CD4-positive, alpha-beta memory T cell (primary cell): ENCODE data around the gene ACAP2. TPM values are rescaled to one million over a fixed set of nuclear protein-coding genes. Genes with fewer than 3 reads are reported as not detected.

Experiments
- CTCF ChIA-PET: fragments of 350-600 bp; sonication (Branson Sonifier 250); formaldehyde crosslinking; loops from one replicate; lab custom pipeline; 2021; ENCODE audit warnings: inconsistent platforms; ENCODE audit not compliant: partially characterized antibody; lab: Charles Lee
- POLR2A ChIA-PET: fragments of 350-600 bp; sonication (Branson Sonifier 250); formaldehyde crosslinking; loops from one replicate; lab custom pipeline; 2021; ENCODE audit not compliant: partially characterized antibody; lab: Charles Lee
- DNase-seq, 5 donors: peaks; one replicate each; pipeline versions ENCODE4 v3.0.0 to v3.0.0-alpha.2; 2020 to 2022; ENCODE audit warnings: mixed read lengths in 1 of 5
- H3K27ac ChIP-seq: one replicate; pipeline ENCODE4 v1.7.0; 2013; ENCODE audit warnings: low read depth, low read length
- H3K27me3 ChIP-seq: 2 replicates; pipeline ENCODE4 v1.7.0; 2013; ENCODE audit warnings: mild to moderate bottlenecking, low read length, moderate library complexity; ENCODE audit not compliant: insufficient read depth
- H3K36me3 ChIP-seq: 2 replicates; pipeline ENCODE4 v1.7.0; 2013; ENCODE audit warnings: mild to moderate bottlenecking, low read length, moderate library complexity; ENCODE audit not compliant: insufficient read depth
- H3K4me1 ChIP-seq: 2 replicates; pipeline ENCODE4 v1.7.0; 2013; ENCODE audit warnings: mild to moderate bottlenecking, low read length, moderate library complexity; ENCODE audit not compliant: insufficient read depth
- H3K4me3 ChIP-seq, 2 donors: one replicate each; pipeline ENCODE4 v1.7.0; 2013; ENCODE audit warnings: low read length in 2 of 2, mild to moderate bottlenecking in 1 of 2
- H3K9me3 ChIP-seq, 2 donors: one replicate each; pipeline ENCODE4 v1.7.0; 2013; ENCODE audit warnings: low read length in 2 of 2, control low read depth in 1 of 2; ENCODE audit not compliant: control insufficient read depth in 1 of 2
- H3K27ac Mint-ChIP-seq, 7 donors: one replicate each; pipeline ENCODE4 v1.8.0; 2020 to 2021; ENCODE audit warnings: mixed read lengths in 7 of 7, mild to moderate bottlenecking in 6 of 7, inconsistent platforms in 3 of 7, moderate library complexity in 3 of 7
- H3K27me3 Mint-ChIP-seq, 2 donors: one replicate each; pipeline ENCODE4 v1.8.0; 2020 to 2021; ENCODE audit warnings: mixed read lengths in 2 of 2
- H3K36me3 Mint-ChIP-seq, 2 donors: one replicate each; pipeline ENCODE4 v1.8.0; 2020 to 2021; ENCODE audit warnings: mixed read lengths in 2 of 2, inconsistent platforms in 1 of 2, mild to moderate bottlenecking in 1 of 2
- H3K4me1 Mint-ChIP-seq, 4 donors: one replicate each; pipeline ENCODE4 v1.8.0; 2020 to 2021; ENCODE audit warnings: mixed read lengths in 4 of 4, mild to moderate bottlenecking in 1 of 4
- H3K4me3 Mint-ChIP-seq, 8 donors: one replicate each; pipeline ENCODE4 v1.8.0; 2020 to 2021; ENCODE audit warnings: mixed read lengths in 8 of 8, mild to moderate bottlenecking in 7 of 8, moderate library complexity in 6 of 8, inconsistent platforms in 3 of 8
- H3K9me3 Mint-ChIP-seq, 8 donors: one replicate each; pipeline ENCODE4 v1.8.0; 2020 to 2021; ENCODE audit warnings: mixed read lengths in 8 of 8, mild to moderate bottlenecking in 5 of 8, inconsistent platforms in 3 of 8, moderate library complexity in 1 of 8
- intact Hi-C: fragments of 100-400 bp; cut with micrococcal nuclease; formaldehyde crosslinking; loops from one replicate; pipeline ENCODE4 v1.15.1; 2023
- polyA plus RNA-seq, 2 donors: library from polyadenylated mRNA; unstranded; fragments of 300-500 nt; fragmentation: Illumina TruSeq; gene quantifications; one replicate each; pipeline ENCODE4 v1.2.3, GENCODE V29; 2021
- total RNA-seq, 2 experiments: library from RNA; stranded (reverse); gene quantifications; one replicate each; pipeline ENCODE4 v1.2.3, GENCODE V29; 2021

ACAP2 gene
- total and polyA plus RNA-seq, 4 experiments from 2014 or later: 40.9 to 73.5 (median 63.1) TPM

DNA sequence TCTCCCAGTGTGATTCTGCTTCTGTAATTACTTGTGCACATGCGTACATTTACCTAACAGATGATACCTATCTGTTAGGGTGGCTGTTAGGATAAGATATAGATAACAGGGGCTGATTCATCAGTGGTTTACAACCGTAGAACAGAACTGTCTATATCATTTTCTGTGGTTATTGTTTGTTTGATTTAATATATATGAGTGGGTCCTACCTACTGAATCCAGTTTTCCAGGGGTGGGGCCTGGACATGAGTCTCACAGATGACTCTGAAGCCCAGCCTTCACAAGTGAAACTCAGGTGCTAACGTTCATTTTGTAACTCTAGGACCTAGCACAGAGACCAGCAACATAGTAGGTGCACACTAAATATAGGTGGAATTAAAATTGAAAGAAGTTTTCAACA lies 10.4 kb upstream of the ACAP2 start:
- DNase-seq: no peak
- Mint-ChIP-seq H3K27me3 (peaks cover 0 to 3% of the 10 kb centered on the region in 2 donors), H3K36me3 (peaks cover 0 to 4% of the 10 kb centered on the region in 2 donors), H3K9me3 (peaks cover 0 to 7% (median under 1%) of the 10 kb centered on the region in 8 donors), H3K4me1 (peaks cover 7 to 17% (median 11%) of the 10 kb centered on the region in 4 donors), H3K4me3 (no peak overlapping the region), H3K27ac (no peak overlapping the region)
- ChIA-PET POLR2A (no interaction called here), CTCF (no interaction called here)
- Histone ChIP-seq H3K9me3 (no peaks in the 10 kb centered on the region), H3K4me3 (no peak overlapping the region), H3K36me3 (no peaks in the 10 kb centered on the region), H3K27me3 (no peaks in the 10 kb centered on the region), H3K4me1 (peaks cover 4% of the 10 kb centered on the region), H3K27ac (no peak overlapping the region)
- intact Hi-C loops: no loop called here

DNA sequence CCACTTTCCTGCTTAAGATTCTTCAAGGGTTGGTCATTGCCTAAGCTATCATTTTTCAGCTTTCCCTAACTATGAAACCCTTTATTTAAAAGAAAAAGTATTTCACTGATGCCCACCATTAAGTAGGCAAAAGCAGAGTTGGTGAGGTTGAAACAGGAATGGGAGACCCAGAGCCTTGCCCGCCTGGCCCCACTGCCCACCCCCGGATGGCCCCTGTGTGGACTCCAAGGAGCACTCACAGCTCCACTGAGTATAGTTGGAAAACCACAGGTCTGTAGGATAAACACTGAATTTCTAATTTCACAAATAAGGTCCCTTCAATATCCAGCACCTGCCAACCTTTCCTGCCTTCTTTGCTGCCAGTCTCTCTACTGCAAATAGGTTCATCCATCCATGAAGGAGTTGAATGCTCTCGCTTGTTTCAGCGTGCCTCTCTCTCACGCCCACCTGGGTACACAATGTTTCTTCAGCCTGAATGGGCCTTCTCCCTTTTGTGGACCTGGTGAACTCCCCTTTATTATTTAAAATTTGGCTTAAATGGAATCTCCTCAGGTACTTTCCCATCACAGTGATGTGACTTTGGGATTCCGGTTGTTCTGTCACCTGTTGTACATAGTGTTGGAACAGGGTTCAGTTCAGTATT lies 8.7 kb upstream of the ACAP2 start:
- Mint-ChIP-seq H3K4me3 (no peak overlapping the region), H3K4me1 (peaks cover 5 to 13% (median 8%) of the 10 kb centered on the region in 4 donors), H3K27ac (no peak overlapping the region), H3K9me3 (peaks cover 0 to 7% (median under 1%) of the 10 kb centered on the region in 8 donors), H3K27me3 (peaks cover 0 to 3% of the 10 kb centered on the region in 2 donors), H3K36me3 (peaks cover 0 to 4% of the 10 kb centered on the region in 2 donors)
- no peak for DNase-seq
- Histone ChIP-seq H3K4me3 (no peak overlapping the region), H3K27ac (no peak overlapping the region), H3K9me3 (no peaks in the 10 kb centered on the region), H3K27me3 (no peaks in the 10 kb centered on the region), H3K36me3 (no peaks in the 10 kb centered on the region), H3K4me1 (no peaks in the 10 kb centered on the region)
- ChIA-PET CTCF (no interaction called here), POLR2A (interaction anchor here (1.0 kb wide), 1 partner anchor 10 kb away, joined by 3 read pairs; no protein-coding TSS in a partner anchor)
- intact Hi-C loops: no loop called here

DNA sequence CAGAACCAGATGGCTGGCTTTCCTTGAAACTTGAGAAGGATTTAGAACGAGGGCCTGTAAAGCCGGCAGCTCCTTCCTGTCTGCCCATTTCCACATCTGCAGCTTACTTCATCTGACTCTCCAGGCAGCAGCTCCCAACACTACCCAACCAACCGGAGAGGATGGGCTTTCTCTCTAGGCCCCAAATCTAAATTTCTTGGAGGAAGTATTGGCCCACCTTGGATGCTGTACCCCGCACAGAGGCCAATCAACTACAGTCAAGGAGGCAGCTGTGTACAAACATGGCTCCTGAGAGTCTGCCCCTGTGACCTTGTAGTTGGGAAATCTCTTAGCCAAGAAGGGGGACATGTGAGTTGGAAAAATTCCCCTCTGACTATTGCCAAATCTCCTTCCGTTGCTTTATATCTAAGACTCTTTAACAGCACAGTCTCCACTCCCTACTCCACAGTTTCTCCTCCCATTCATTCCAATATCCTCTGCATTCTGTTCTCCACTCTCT lies 8.0 kb upstream of the ACAP2 start:
- H3K27ac ChIP-seq: no peak overlapping the region
- Mint-ChIP-seq H3K4me3 (no peak overlapping the region), H3K4me1 (peaks cover 5 to 20% (median 8%) of the 10 kb centered on the region in 4 donors), H3K9me3 (peaks cover 0 to 7% (median under 1%) of the 10 kb centered on the region in 8 donors), H3K36me3 (peaks cover 0 to 4% of the 10 kb centered on the region in 2 donors), H3K27ac (no peak overlapping the region), H3K27me3 (peaks cover 0 to 3% of the 10 kb centered on the region in 2 donors)
- DNase-seq: no peak
- H3K9me3 ChIP-seq: no peaks in the 10 kb centered on the region
- H3K27me3 ChIP-seq: no peaks in the 10 kb centered on the region
- ChIA-PET CTCF (no interaction called here), POLR2A (interaction anchor here (0.6 kb wide), 1 partner anchor 34 kb away, joined by 5 read pairs; no protein-coding TSS in a partner anchor)
- intact Hi-C loops: no loop called here
- no peaks in the 10 kb centered on the region for H3K4me1 ChIP-seq
- H3K4me3 ChIP-seq: no peak overlapping the region
- H3K36me3 ChIP-seq: no peaks in the 10 kb centered on the region

DNA sequence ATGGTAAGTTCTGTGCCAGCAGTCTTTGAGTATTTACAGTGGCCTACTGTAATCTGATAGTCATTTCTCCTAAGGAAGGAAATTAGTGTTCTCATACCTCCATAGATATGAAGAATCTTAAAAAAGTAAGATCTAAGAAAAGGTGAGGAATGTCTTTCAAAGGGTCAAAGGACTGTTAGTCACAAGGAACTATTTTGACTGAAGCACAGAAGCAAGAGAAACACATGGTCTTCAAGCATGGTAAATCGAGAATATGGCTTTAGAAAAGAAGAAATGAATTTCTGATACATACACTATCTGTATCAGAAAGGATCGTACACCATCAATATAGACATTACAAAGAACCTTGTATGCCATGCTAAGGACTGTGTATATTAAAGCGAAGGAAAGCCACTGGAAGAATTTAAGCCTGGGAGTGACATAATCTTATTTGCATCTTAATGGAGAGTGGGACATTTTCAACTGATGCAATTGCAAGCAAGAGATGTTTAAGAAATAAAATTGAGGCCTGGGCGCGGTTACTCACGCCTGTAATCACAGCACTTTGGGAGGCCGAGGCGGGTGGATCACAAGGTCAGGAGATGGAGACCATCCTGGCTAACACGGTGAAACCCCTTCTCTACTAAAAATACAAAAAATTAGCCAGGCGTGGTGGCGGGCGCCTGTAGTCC lies 5.5 kb upstream of the ACAP2 start:
- no peaks in the 10 kb centered on the region for H3K36me3 Mint-ChIP-seq
- POLR2A ChIA-PET: no interaction called here
- Histone ChIP-seq H3K27me3 (no peaks in the 10 kb centered on the region), H3K9me3 (no peaks in the 10 kb centered on the region), H3K4me3 (no peak overlapping the region), H3K36me3 (no peaks in the 10 kb centered on the region), H3K4me1 (peaks cover 12% of the 10 kb centered on the region), H3K27ac (no peak overlapping the region)
- intact Hi-C loops: no loop called here
- no peak overlapping the region for H3K4me3 Mint-ChIP-seq
- no peaks in the 10 kb centered on the region for H3K27me3 Mint-ChIP-seq
- no peak overlapping the region for H3K27ac Mint-ChIP-seq
- no peaks in the 10 kb centered on the region for H3K9me3 Mint-ChIP-seq
- H3K4me1 Mint-ChIP-seq: peaks cover 16 to 28% (median 21%) of the 10 kb centered on the region in 4 donors
- CTCF ChIA-PET: no interaction called here
- DNase-seq: no peak

DNA sequence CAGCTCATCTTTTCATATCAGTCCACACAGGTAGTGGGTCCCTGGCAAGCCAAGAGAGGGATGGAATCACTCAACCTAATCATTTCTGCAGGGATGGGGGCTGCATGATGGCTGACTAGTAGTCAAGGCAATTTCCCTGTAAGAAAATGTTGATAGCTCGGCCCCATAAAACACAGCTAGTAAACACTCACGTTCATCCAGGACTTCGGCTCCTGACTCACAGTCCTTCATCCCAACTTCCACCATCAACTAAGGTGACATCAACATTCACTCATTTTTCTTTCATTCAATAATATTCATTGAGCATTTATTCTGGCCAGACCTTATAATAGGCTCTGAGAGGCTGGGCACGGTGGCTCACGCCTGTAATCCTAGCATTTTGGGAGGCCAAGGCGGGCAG lies 4.4 kb upstream of the ACAP2 start:
- intact Hi-C loops: no loop called here
- H3K9me3 ChIP-seq: no peaks in the 10 kb centered on the region
- H3K4me1 ChIP-seq: peaks cover 14% of the 10 kb centered on the region
- H3K4me3 ChIP-seq: no peak overlapping the region
- no peaks in the 10 kb centered on the region for H3K36me3 ChIP-seq
- Mint-ChIP-seq H3K9me3 (no peaks in the 10 kb centered on the region), H3K4me1 (peaks cover 16 to 25% (median 23%) of the 10 kb centered on the region in 4 donors), H3K27me3 (no peaks in the 10 kb centered on the region), H3K4me3 (no peak overlapping the region), H3K27ac (peak overlapping the region in 1 of 7 donors; percentile 49), H3K36me3 (peaks cover 0 to 2% of the 10 kb centered on the region in 2 donors)
- CTCF ChIA-PET: interaction anchor here (1.2 kb wide), 2 partner anchors 9 to 176 kb away, joined by 3 to 4 read pairs; partner anchors contain the start of gene XXYLT1
- DNase-seq: no peak
- POLR2A ChIA-PET: interaction anchor here (0.6 kb wide), 1 partner anchor 113 kb away, joined by 3 read pairs; no protein-coding TSS in a partner anchor
- H3K27me3 ChIP-seq: no peaks in the 10 kb centered on the region
- no peak overlapping the region for H3K27ac ChIP-seq

DNA sequence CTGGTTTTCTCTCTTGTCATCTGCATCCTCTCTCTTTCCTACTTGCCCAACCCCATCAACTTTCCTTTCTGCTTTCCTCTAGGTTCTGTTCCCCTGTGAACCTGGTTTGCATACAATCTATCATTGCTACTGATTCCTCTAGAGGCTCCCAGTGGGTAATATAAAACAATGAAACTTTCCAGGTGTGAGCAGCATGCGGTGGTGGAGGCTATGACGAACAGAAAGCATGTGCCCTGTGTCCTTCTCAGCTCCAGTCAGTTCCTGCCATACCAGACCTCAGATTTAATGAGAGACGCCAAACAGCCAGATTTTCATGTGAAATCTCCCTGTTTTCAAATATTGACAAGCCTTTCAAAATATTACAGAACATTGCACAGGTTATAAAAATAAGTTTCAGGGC lies 3.5 kb upstream of the ACAP2 start:
- H3K4me1 Mint-ChIP-seq: peaks cover 20 to 33% (median 27%) of the 10 kb centered on the region in 4 donors
- intact Hi-C loops: no loop called here
- peak overlapping the region in 1 of 7 donors; percentile 58 for H3K27ac Mint-ChIP-seq
- no peaks in the 10 kb centered on the region for H3K9me3 ChIP-seq
- no peaks in the 10 kb centered on the region for H3K36me3 ChIP-seq
- ChIA-PET POLR2A (interaction anchor here (0.6 kb wide), 1 partner anchor 112 kb away, joined by 3 read pairs; no protein-coding TSS in a partner anchor), CTCF (interaction anchor here (1.2 kb wide), 1 partner anchor 175 kb away, joined by 4 read pairs; the partner anchor contains the start of gene XXYLT1)
- DNase-seq: no peak
- no peak overlapping the region for H3K27ac ChIP-seq
- peaks cover 0 to 10% of the 10 kb centered on the region in 2 donors for H3K36me3 Mint-ChIP-seq
- no peaks in the 10 kb centered on the region for H3K27me3 ChIP-seq
- H3K4me3 Mint-ChIP-seq: no peak overlapping the region
- H3K27me3 Mint-ChIP-seq: no peaks in the 10 kb centered on the region
- H3K9me3 Mint-ChIP-seq: no peaks in the 10 kb centered on the region
- H3K4me1 ChIP-seq: peaks cover 19% of the 10 kb centered on the region
- H3K4me3 ChIP-seq: no peak overlapping the region

DNA sequence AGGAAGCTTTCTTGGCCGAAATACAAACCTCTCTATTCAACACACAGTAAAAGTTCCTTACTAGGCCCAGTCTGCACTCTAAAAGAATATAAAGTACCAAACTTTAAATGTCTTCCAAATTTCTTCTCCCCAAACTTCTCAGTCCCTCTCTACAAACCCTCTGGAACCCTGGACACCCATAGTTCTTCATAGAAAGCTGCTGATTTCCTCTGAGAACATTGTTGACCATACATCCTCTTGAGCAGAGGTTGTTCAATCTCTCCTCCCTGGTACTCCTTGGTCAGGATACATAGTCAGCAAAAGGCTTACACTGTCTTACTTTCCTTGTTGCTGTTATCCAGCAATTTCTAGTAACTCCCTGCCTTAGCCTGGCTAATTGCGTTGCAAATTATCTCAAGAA lies 3.1 kb upstream of the ACAP2 start:
- H3K27ac Mint-ChIP-seq: peak overlapping the region in 3 of 7 donors; percentile 0 to 58 (median 42)
- Histone ChIP-seq H3K27ac (no peak overlapping the region), H3K4me3 (no peak overlapping the region), H3K9me3 (no peaks in the 10 kb centered on the region), H3K36me3 (no peaks in the 10 kb centered on the region), H3K4me1 (peaks cover 24% of the 10 kb centered on the region), H3K27me3 (no peaks in the 10 kb centered on the region)
- peaks cover 23 to 38% (median 30%) of the 10 kb centered on the region in 4 donors for H3K4me1 Mint-ChIP-seq
- H3K4me3 Mint-ChIP-seq: peak overlapping the region in 1 of 8 donors; percentile 67
- H3K27me3 Mint-ChIP-seq: no peaks in the 10 kb centered on the region
- peaks cover 0 to 12% of the 10 kb centered on the region in 2 donors for H3K36me3 Mint-ChIP-seq
- DNase-seq: no peak
- POLR2A ChIA-PET: no interaction called here
- CTCF ChIA-PET: no interaction called here
- intact Hi-C loops: no loop called here
- no peaks in the 10 kb centered on the region for H3K9me3 Mint-ChIP-seq
